ENCODE measurements around the gene DCC.

Gene DCC

GRCh38 chr18:53117851-53118250 is 777.9 kb downstream of the DCC start:
- DNase-seq: no peak

DNA sequence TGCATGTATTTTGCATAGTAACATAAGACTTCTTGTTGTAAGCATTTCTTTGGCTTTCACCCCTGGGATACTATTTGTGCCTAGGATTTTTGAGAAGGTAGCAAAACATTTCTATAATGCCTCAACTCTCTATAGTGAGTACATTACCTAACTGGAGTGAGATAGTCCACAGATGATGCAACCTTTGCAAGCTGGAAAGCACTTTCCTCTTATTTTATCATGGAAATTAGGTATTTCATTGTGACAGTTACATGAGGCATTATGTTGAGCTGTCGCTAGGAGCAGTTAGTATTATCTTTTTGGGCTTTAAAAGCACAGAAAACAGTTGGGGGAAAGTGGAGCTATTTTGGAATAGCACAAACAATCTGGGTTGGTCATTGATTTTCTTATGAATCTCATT is 786.2 kb downstream of the DCC start:
- no peak for DNase-seq

GRCh38 chr18:53131001-53131400 is 791.0 kb downstream of the DCC start:
- DNase-seq: no peak

DNA sequence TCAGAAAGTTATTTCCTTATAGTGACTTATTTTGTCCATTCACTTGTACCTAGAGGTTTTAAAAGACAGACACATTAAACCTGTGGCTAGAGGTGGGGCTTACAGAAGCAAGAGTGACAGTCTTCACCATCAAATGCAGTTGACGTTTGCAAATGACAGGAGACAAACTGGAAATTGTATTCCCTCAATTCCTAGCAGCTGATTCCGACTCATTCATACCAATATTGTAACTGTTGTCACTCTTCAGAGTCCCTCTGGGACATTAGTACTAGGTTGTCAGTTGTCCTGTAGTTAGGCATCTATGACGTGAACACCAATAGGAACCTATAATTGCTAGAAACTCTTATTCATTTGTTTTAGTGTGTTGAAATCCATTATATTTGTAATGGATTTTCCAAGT is 794.7 kb downstream of the DCC start:
- DNase-seq: no peak

DNA sequence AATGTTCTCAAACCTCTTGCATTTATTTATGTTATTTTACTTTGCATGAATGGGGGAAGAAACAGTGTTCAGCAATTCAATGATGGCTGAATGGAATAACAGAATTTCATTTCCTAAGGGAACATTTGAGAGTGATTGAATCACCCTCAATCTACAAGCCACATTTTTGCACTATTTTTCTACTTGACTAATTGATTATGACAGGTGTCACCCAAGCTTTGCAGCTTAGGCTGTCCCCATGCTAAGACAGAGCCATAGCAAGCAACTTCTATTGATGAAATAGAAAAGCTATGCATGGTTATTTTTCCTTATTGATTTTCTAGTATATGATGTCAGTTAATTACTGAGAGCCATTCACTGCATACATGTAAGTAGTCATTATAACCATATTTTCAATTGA is 795.7 kb downstream of the DCC start:
- no peak for DNase-seq

DNA sequence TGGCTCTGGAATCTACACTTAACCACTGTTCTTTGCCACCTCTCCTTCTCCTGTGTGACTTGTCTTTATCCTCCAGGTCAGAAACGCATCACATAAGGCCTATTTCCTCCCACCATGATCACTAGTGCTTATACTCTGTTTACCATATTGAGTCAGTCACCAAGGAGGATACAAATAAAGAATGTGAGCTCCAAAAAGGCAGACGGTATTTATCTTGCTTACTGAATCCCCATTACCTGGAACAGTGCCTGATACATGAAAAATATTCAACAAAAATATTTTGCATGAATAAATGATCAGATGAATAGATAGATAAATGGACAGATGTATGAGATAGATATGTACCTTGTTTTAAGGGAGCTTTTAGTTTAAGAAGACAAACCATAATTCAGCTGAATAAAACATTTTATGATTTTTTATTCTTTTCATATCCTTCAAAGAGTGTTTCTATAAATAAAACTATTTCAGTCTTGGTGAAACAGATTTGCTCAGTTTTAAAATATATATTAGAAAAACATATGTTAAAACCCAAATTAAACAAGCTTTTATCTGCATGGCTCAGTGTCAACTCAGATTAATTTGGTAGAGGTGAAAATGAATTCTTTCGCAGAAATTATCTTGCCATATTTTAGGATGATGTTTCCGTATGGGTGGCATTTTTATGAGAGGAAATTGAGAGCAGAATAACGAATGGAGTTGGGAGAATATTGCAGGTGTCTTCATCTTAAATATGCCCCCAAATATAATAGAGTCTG is 799.9 kb downstream of the DCC start:
- DNase-seq: no peak

GRCh38 chr18:53142005-53142404 is 802.0 kb downstream of the DCC start:
- no peak for DNase-seq

GRCh38 chr18:53147472-53147871 is 807.5 kb downstream of the DCC start:
- peak; percentile 4 for DNase-seq

GRCh38 chr18:53148123-53148522 is 808.1 kb downstream of the DCC start:
- DNase-seq: peak; percentile 82

GRCh38 chr18:53152476-53152875 is 812.5 kb downstream of the DCC start:
- no peak for DNase-seq

- no peak for DNase-seq
These were observed 813.3 kb downstream of the DCC start for GRCh38 chr18:53153281-53153680.

- no peak for DNase-seq
These were observed 813.8 kb downstream of the DCC start for GRCh38 chr18:53153800-53154199.

DNA sequence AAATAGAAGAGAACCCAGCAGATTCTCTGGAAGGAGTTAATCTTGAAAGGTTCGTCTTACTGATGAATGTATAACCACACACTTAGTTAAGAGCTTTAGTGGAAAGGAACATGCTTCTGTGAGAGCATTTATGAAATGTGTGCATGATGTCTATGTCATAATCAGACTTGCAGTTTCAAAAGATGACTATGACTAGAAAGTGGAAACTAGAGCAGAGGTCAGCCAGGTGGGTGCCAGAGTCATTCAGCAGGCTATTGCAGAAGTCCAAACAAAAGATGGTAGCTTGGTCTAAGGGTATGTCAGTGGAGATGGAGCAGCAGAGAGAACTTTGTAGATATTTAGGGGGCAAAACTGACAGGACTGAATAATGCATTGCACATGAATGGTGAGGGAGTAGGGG is 825.8 kb downstream of the DCC start:
- DNase-seq: no peak

GRCh38 chr18:53169346-53169745 is 829.3 kb downstream of the DCC start:
- DNase-seq: no peak

GRCh38 chr18:53191634-53192033 is 851.6 kb downstream of the DCC start:
- DNase-seq: no peak

DNA sequence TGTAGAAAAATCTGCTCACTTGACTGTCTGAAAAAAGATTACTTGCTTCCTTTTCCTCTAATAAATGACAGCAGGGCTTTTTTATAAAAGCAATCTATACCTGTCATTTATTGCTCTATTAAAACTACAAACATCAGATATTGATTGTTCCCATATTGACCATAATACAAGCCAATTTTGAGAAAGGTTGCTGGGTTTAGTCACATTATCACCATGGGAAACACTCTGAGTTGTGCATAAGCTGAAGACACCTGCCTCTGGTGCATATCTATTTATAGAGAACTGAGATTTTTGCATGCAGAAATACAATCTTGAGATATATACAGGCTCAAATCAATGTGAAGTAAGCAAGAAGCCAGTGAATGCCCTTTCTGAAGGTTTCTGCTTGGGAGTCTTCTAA is 853.9 kb downstream of the DCC start:
- no peak for DNase-seq

DNA sequence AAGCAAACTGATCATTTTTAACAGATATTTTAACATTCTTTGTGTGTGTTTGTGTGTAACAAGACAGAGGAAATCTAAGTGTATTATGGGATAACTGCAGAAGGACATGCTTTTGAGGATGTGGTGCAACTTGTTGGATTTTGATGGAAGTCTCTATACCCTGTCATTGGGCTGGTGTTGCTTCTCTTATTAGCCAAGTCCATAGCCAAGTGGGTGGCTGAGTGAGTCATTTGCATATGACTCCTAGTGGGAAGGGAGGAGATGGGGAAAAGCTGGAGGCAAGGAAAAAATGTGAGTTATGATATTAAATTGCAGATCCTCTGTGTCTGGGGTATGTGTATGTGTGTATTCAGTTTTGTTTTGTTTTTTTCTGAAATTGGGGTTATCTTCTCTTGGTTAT is 879.9 kb downstream of the DCC start:
- no peak for DNase-seq

DNA sequence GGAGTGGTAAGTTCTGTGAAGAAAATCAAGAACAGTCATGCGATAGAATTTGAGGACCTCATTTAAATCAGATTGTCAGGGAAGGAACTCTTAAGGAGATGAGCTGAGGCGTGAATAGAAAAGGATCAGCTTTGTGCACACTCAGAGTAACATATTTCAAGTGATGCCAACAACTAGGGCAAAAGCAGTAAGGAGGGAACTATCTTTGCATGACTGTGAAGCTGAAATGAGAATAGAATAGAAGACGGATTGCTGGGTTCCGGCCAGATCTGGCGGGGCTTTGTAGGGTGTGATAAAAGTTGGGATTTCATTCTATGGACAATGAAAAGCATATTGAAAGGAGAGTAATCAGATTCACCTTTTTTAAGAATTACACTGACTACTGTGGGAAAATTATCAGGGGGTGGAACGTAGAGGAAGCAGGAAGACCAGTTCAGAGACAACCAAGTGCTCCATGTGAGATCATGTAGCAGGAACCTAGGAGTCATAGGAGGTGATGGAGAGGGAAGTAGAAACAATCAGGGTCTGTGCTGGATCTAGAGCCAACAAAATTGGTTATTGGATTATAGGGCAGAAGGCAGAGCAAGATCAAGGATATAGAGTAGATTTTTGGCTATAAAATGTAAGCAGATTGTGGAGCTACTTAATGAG is 884.3 kb downstream of the DCC start:
- no peak for DNase-seq

GRCh38 chr18:53225567-53226325 is 885.7 kb downstream of the DCC start:
- DNase-seq: no peak

DNA sequence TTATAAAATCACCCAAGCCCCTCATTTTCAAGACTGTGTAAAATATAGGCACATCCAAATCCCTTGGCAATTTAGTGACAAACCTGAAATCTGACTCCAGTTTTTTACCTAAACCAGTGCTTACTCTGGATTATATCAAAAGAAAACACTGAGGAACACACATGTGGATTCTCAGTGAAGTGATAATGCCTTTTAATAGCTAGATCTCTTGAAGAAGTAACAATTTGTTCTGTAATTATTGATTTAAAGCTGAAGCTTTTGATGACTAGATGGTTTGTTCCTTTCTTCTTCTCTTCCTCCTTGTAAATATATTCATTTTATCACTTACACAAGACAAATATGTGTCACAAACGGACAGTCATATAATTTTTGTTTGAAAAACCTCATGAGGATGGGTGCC is 894.6 kb downstream of the DCC start:
- DNase-seq: no peak

GRCh38 chr18:53241161-53241560 is 901.2 kb downstream of the DCC start:
- DNase-seq: no peak

- DNase-seq: no peak
These were observed 913.8 kb downstream of the DCC start for GRCh38 chr18:53253789-53254188.

DNA sequence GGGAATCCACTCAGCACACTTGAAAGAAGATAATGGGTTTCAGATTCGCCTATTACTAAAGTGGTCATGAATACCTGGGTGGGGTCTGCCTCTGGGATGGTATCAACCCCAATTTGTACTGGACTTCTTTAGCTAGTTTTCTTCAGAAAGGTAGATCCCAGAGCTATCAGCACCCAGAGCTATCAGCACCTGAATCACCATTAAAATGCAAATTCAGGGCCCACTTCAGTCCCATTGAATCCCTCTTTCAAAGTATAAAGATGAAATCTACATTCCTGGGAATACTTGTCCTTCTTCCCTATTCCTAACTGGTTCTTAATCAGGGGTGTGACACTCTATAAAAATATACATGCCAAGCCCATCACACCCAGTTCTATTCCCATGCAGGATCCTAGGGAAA is 914.3 kb downstream of the DCC start:
- DNase-seq: no peak

DNA sequence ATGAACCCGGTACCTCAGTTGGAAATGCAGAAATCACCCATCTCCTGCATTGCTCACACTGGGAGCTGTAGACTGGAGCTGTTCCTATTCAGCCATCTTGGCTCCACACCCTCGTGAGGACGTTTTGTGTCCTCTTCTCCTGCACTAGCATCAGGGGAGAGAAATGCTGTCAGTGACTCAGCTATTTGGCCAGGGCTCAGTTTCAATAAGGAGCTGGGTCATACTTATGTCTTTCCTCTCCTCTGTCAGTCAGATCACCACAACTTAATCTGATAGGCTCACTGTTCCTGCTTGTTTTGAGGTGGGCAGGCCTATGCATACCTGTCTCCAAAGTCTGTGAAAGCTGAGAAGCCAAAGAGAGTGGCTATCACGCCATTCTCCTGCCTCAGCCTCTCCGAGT is 921.2 kb downstream of the DCC start:
- DNase-seq: no peak

Data from NCI-H1694 (cell line).